GM06990 (cell line): ENCODE measurements around the gene SSBP3.

Experiments
- DNase-seq: peaks from one replicate; pipeline ENCODE4 v3.0.0-alpha.2; 2011; ENCODE audit not compliant: insufficient read length; ENCODE audit errors: extremely low read depth
- H3K27me3 ChIP-seq: replicated peaks from 2 replicates; pipeline ENCODE4 v1.6.0; 2011; ENCODE audit warnings: low read length; ENCODE audit not compliant: control insufficient read depth, insufficient read depth
- H3K36me3 ChIP-seq: 2 replicates; pipeline ENCODE4 v1.5.1; 2011; ENCODE audit warnings: low read length; ENCODE audit not compliant: control insufficient read depth, insufficient read depth
- H3K4me3 ChIP-seq: replicated peaks from 2 replicates; pipeline ENCODE4 v1.5.1; 2011; ENCODE audit warnings: low read depth, mild to moderate bottlenecking, control low read depth, low read length
- CTCF ChIP-seq: IDR thresholded peaks from 2 replicates; pipeline ENCODE4 v1.5.1; 2011; ENCODE audit warnings: low read length, control low read depth, mild to moderate bottlenecking, inconsistent platforms; ENCODE audit not compliant: insufficient read depth, poor library complexity, severe bottlenecking

The SSBP3 gene

GRCh38 chr1:54260810-54261209 is 145.4 kb downstream of the SSBP3 start:
- TF ChIP-seq CTCF: no peak
- DNase-seq: no peak
- no peaks in the 10 kb centered on the region for H3K27me3 ChIP-seq

GRCh38 chr1:54259546-54260140 is 146.6 kb downstream of the SSBP3 start:
- no peaks in the 10 kb centered on the region for H3K27me3 ChIP-seq
- no peak for DNase-seq
- no peak overlapping the region for H3K4me3 ChIP-seq
- TF ChIP-seq CTCF: no peak
- H3K36me3 ChIP-seq: no peaks in the 10 kb centered on the region

More at GRCh38 chr1:54260810-54261209, 145.4 kb downstream of the SSBP3 start:
- H3K36me3 ChIP-seq: no peaks in the 10 kb centered on the region; the same call in 1 of the 2 replicates
- H3K4me3 ChIP-seq: no peak overlapping the region

- no peak for TF ChIP-seq CTCF
- Histone ChIP-seq H3K36me3 (no peaks in the 10 kb centered on the region), H3K4me3 (no peak overlapping the region), H3K27me3 (no peaks in the 10 kb centered on the region)
- DNase-seq: no peak
These were observed 148.3 kb downstream of the SSBP3 start for GRCh38 chr1:54257876-54258275.

GRCh38 chr1:54257346-54257620 is 148.9 kb downstream of the SSBP3 start:
- H3K27me3 ChIP-seq: no peaks in the 10 kb centered on the region
- peaks cover 2% of the 10 kb centered on the region; the same call in 1 of the 2 replicates for H3K36me3 ChIP-seq
- TF ChIP-seq CTCF: no peak
- no peak for DNase-seq
- H3K4me3 ChIP-seq: no peak overlapping the region

GRCh38 chr1:54256522-54257345 is 149.5 kb downstream of the SSBP3 start:
- no peak for TF ChIP-seq CTCF
- Histone ChIP-seq H3K27me3 (no peaks in the 10 kb centered on the region), H3K36me3 (peaks cover 2% of the 10 kb centered on the region; the same call in 1 of the 2 replicates), H3K4me3 (no peak overlapping the region)
- DNase-seq: no peak
